Thyroid gland (tissue), 4 donors: ENCODE measurements around the gene THOC1.

Experiments
- POLR2A ChIP-seq, 2 donors: fragments of 450-650 bp; IDR thresholded peaks; one replicate each; pipeline ENCODE4 v1.6.1; 2017; ENCODE audit warnings: antibody characterized with exemption in 2 of 2, mild to moderate bottlenecking in 2 of 2, moderate library complexity in 1 of 2
- TF ChIP-seq, protein P1 (sequence below), 6 experiments: fragments of 200-600 bp in 3 of 6; fragments of 450-650 bp in 3 of 6; sonication (generic) in 3 of 6; IDR thresholded peaks; one replicate each; pipeline ENCODE4 v1.5.1; 2016 to 2019; ENCODE audit warnings: antibody characterized with exemption in 6 of 6, mild to moderate bottlenecking in 2 of 6, inconsistent platforms in 1 of 6, moderate library complexity in 1 of 6

DNA sequence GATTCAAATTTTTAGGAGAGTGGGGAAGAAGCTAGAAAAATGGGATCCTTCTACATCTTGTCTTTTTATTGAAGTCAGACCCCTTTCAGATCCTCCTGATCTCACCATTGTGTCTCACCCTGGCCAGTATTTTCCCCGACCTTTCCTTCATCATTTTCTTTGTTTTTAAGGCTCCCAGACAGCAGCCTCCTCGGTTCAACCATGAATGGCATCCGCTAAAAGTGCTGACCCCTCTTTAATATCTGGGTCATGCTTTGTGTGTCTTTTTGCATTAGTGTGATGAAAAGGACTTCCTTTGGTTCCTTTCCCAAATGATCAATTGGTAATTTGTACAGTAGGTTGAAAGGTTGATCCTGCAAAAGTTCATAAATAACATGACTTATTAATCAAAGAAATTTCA, 26.7 kb upstream of the THOC1 start:
- TF ChIP-seq, protein P1, sequence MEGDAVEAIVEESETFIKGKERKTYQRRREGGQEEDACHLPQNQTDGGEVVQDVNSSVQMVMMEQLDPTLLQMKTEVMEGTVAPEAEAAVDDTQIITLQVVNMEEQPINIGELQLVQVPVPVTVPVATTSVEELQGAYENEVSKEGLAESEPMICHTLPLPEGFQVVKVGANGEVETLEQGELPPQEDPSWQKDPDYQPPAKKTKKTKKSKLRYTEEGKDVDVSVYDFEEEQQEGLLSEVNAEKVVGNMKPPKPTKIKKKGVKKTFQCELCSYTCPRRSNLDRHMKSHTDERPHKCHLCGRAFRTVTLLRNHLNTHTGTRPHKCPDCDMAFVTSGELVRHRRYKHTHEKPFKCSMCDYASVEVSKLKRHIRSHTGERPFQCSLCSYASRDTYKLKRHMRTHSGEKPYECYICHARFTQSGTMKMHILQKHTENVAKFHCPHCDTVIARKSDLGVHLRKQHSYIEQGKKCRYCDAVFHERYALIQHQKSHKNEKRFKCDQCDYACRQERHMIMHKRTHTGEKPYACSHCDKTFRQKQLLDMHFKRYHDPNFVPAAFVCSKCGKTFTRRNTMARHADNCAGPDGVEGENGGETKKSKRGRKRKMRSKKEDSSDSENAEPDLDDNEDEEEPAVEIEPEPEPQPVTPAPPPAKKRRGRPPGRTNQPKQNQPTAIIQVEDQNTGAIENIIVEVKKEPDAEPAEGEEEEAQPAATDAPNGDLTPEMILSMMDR (IDR thresholded peaks at IDR 0.05) = no peak
- no peak for TF ChIP-seq POLR2A (IDR thresholded peaks at IDR 0.05)
